SK-N-SH (cell line): Measurements from ENCODE around the gene CXCL3.

ENCODE experiments used
- CHD2 ChIP-seq: fragments of 150-350 bp; IDR thresholded peaks from 2 replicates; pipeline ENCODE4 v1.6.1; 2018; ENCODE audit warnings: low read length; ENCODE audit not compliant: partially characterized antibody
- FOXM1 ChIP-seq: IDR thresholded peaks from 2 replicates; pipeline ENCODE4 v1.4.0; 2012; ENCODE audit warnings: low read depth, mild to moderate bottlenecking
- JUND ChIP-seq: IDR thresholded peaks from 2 replicates; pipeline ENCODE4 v1.4.0; 2012
- MXI1 ChIP-seq: IDR thresholded peaks from 2 replicates; pipeline ENCODE4 v1.6.1; 2012; ENCODE audit warnings: mild to moderate bottlenecking, low read depth, low read length, improper control_type of control experiment
- POLR2AphosphoS5 ChIP-seq: IDR thresholded peaks from 2 replicates; pipeline ENCODE4 v1.6.1; 2012; ENCODE audit warnings: low read depth, low read length
- RAD21 ChIP-seq: IDR thresholded peaks from 2 replicates; pipeline ENCODE4 v1.6.1; 2012; ENCODE audit warnings: mild to moderate bottlenecking, low read length
- RFX5 ChIP-seq: IDR thresholded peaks from 2 replicates; pipeline ENCODE4 v1.6.1; 2012; ENCODE audit warnings: mild to moderate bottlenecking, improper control_type of control experiment, low read length
- TCF12 ChIP-seq: IDR thresholded peaks from 2 replicates; pipeline ENCODE4 v1.4.0; 2012
- TF ChIP-seq, protein P1 (sequence below): IDR thresholded peaks from 2 replicates; pipeline ENCODE4 v1.6.1; 2012; ENCODE audit warnings: mild to moderate bottlenecking, low read depth, low read length, moderate library complexity
- TF ChIP-seq, protein P2 (sequence below): IDR thresholded peaks from 2 replicates; pipeline ENCODE4 v1.4.0; 2012; ENCODE audit warnings: low read depth, borderline replicate concordance
- TF ChIP-seq, protein P3 (sequence below): fragments of 200-600 bp; sonication (generic); IDR thresholded peaks from 2 replicates; pipeline ENCODE4 v1.6.1; 2017; ENCODE audit warnings: antibody characterized with exemption, mild to moderate bottlenecking, moderate library complexity
- TF ChIP-seq, protein P4 (sequence below): IDR thresholded peaks from 2 replicates; pipeline ENCODE4 v1.4.0; 2012; ENCODE audit warnings: low read depth

DNA sequence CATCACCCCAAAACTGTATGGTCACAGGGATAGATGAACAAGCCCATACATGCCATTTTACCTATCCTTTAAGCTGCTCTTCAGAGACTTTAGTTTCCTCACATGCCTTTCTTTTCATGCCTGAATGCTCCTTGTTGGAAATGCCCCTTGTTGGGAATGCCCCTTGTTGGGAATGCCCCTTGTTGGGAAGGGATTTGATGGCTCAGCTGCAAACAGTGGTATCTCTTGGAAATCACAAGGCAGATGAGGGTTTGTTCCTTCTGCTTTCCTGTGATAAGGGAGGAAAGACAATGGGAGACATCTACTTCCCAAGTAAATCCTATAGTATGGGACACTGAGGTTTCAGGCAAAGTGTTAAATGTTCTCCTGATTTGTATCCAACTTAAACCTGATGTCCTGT lies 49.0 kb upstream of the CXCL3 start:
- TF ChIP-seq RFX5 (no peak), CHD2 (no peak), TCF12 (no peak), JUND (no peak), RAD21 (no peak), MXI1 (no peak), FOXM1 (no peak), POLR2AphosphoS5 (no peak)
- TF ChIP-seq, protein P1, sequence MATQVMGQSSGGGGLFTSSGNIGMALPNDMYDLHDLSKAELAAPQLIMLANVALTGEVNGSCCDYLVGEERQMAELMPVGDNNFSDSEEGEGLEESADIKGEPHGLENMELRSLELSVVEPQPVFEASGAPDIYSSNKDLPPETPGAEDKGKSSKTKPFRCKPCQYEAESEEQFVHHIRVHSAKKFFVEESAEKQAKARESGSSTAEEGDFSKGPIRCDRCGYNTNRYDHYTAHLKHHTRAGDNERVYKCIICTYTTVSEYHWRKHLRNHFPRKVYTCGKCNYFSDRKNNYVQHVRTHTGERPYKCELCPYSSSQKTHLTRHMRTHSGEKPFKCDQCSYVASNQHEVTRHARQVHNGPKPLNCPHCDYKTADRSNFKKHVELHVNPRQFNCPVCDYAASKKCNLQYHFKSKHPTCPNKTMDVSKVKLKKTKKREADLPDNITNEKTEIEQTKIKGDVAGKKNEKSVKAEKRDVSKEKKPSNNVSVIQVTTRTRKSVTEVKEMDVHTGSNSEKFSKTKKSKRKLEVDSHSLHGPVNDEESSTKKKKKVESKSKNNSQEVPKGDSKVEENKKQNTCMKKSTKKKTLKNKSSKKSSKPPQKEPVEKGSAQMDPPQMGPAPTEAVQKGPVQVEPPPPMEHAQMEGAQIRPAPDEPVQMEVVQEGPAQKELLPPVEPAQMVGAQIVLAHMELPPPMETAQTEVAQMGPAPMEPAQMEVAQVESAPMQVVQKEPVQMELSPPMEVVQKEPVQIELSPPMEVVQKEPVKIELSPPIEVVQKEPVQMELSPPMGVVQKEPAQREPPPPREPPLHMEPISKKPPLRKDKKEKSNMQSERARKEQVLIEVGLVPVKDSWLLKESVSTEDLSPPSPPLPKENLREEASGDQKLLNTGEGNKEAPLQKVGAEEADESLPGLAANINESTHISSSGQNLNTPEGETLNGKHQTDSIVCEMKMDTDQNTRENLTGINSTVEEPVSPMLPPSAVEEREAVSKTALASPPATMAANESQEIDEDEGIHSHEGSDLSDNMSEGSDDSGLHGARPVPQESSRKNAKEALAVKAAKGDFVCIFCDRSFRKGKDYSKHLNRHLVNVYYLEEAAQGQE = no peak
- TF ChIP-seq, protein P2, sequence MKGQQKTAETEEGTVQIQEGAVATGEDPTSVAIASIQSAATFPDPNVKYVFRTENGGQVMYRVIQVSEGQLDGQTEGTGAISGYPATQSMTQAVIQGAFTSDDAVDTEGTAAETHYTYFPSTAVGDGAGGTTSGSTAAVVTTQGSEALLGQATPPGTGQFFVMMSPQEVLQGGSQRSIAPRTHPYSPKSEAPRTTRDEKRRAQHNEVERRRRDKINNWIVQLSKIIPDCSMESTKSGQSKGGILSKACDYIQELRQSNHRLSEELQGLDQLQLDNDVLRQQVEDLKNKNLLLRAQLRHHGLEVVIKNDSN = no peak
- TF ChIP-seq, protein P3, sequence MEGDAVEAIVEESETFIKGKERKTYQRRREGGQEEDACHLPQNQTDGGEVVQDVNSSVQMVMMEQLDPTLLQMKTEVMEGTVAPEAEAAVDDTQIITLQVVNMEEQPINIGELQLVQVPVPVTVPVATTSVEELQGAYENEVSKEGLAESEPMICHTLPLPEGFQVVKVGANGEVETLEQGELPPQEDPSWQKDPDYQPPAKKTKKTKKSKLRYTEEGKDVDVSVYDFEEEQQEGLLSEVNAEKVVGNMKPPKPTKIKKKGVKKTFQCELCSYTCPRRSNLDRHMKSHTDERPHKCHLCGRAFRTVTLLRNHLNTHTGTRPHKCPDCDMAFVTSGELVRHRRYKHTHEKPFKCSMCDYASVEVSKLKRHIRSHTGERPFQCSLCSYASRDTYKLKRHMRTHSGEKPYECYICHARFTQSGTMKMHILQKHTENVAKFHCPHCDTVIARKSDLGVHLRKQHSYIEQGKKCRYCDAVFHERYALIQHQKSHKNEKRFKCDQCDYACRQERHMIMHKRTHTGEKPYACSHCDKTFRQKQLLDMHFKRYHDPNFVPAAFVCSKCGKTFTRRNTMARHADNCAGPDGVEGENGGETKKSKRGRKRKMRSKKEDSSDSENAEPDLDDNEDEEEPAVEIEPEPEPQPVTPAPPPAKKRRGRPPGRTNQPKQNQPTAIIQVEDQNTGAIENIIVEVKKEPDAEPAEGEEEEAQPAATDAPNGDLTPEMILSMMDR = no peak
- TF ChIP-seq, protein P4, sequence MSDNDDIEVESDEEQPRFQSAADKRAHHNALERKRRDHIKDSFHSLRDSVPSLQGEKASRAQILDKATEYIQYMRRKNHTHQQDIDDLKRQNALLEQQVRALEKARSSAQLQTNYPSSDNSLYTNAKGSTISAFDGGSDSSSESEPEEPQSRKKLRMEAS = no peak
